Inferior parietal cortex (tissue), 1 donor: ENCODE results near the gene JAKMIP2.
A peak's percentile ranks its signal among the peaks of the same experiment; 100 is the strongest.
"Not testable (repeated sequence)": the region's sequence is repeated elsewhere in the genome, so short reads cannot be mapped to it uniquely, and the experiment has no call there.

Source experiments
- DNase-seq: peaks from one replicate; pipeline ENCODE4 v3.0.0-alpha.2; 2016; ENCODE audit errors: extremely low spot score

The JAKMIP2 gene

GRCh38 chr5:147613359-147613758 lies 169.2 kb downstream of the JAKMIP2 start:
- DNase-seq, result no peak

- no peak for DNase-seq
These were observed 171.0 kb downstream of the JAKMIP2 start for GRCh38 chr5:147611483-147611882.

DNA sequence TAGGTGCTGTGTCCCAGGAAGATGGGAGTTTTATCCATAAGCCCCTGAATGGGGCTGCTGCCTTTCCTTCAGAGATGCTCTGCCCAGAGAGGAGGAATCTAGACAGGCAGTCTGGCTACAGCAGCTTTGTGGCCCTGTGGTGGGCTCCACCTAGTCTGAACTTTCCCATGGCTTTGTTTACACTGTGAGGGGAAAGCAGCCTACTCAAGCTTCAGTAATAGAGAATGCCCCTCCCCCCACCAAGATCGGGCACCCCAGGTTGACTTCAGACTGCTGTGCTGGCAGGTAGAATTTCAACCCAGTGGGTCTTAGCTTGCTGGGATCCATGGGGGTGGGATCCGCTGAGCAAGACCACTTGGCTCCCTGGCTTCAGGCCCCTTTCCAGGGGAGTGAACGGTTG lies 171.7 kb downstream of the JAKMIP2 start:
- DNase-seq, result no peak

GRCh38 chr5:147601652-147602051 lies 180.9 kb downstream of the JAKMIP2 start:
- DNase-seq, result no peak

GRCh38 chr5:147591120-147591519 lies 191.4 kb downstream of the JAKMIP2 start:
- DNase-seq, result no peak

- no peak for DNase-seq
These were observed 192.4 kb downstream of the JAKMIP2 start for GRCh38 chr5:147590096-147590495.

DNA sequence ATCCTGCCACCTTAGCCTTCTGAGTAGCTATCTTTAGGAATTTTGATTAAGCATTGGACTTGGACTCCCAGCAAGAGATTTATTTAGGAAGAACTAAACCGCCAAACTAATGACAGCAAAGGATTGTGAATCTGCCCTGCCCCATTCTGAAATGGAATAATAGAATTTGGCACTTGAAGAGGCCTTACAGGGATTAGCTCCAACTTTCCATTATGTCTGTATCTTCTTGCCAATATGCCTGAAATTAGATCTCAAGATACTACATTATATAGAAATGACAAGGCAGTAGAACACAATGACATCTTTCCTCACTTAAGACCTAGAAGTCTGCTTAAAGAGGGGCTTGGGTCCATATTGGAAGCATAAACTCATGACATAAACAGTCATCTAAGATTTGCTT lies 195.7 kb downstream of the JAKMIP2 start:
- DNase-seq, result no peak

DNA sequence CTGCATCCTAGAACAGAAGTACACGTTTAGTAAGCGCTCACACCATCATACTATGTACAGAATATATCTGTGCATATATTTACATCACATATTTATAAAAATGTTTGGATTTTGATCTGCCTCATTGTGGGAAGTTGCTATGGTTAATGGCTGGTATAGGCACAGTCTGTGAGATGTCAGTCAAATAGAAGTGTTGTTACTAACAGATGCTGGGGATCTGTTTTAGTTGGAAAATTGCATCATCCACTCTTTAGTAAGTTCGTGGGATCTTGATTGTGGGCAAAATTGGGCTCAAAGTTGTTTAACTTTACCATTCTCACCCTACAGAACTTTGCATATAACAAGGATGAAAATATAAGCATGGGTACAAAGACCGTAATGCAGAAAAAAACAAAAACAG lies 196.3 kb downstream of the JAKMIP2 start:
- no peak for DNase-seq

DNA sequence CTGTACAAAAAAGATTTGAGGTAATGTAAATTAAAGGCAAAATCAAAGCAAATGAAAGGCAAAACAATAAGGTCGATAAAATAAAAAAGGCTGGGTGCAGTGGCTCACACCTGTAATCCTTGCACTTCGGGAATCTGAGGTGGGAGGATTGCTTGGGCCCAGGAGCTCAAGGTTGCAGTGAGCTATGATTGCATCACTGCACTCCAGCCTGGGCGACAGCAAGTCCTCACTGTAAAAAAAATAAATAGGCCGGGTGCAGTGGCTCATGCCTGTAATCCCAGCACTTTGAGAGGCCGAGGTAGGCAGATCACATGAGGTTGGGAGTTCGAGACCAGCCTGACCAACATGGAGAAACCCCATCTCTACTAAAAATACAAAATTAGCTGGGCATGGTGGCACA lies 200.3 kb downstream of the JAKMIP2 start:
- DNase-seq, result not testable (repeated sequence)

GRCh38 chr5:147580418-147580817 lies 202.1 kb downstream of the JAKMIP2 start:
- DNase-seq, result not testable (repeated sequence)

- peak; percentile 69 for DNase-seq
These were observed 204.1 kb downstream of the JAKMIP2 start for GRCh38 chr5:147578228-147579024.

- peak; percentile 61 for DNase-seq
These were observed 205.6 kb downstream of the JAKMIP2 start for GRCh38 chr5:147576646-147577535.

- DNase-seq, result no peak
These were observed 206.9 kb downstream of the JAKMIP2 start for GRCh38 chr5:147575598-147575997.

DNA sequence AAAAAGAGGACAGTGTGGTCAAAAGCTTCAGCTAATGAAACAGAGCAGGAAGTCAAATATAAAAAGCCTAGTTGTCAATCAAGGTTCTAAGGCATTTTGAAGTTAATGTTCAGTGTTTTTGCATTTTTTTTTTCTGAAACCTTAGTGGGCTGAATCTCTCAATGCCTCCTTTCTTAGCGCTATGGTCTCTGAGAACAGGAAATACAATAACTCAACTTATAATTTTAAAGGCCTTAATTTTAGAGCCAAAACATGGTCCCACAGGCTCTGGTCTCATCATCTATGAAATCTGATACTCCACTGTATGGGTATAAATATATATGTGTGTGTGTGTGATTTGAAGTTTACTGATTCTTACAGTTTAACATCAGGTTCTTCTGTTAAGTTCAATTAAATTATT lies 209.3 kb downstream of the JAKMIP2 start:
- no peak for DNase-seq

GRCh38 chr5:147568710-147569406 lies 213.7 kb downstream of the JAKMIP2 start:
- no peak for DNase-seq

- no peak for DNase-seq
These were observed 214.5 kb downstream of the JAKMIP2 start for GRCh38 chr5:147567917-147568598.

GRCh38 chr5:147565524-147565923 lies 217.0 kb downstream of the JAKMIP2 start:
- DNase-seq, result no peak

- no peak for DNase-seq
These were observed 218.4 kb downstream of the JAKMIP2 start for GRCh38 chr5:147564124-147564486.

DNA sequence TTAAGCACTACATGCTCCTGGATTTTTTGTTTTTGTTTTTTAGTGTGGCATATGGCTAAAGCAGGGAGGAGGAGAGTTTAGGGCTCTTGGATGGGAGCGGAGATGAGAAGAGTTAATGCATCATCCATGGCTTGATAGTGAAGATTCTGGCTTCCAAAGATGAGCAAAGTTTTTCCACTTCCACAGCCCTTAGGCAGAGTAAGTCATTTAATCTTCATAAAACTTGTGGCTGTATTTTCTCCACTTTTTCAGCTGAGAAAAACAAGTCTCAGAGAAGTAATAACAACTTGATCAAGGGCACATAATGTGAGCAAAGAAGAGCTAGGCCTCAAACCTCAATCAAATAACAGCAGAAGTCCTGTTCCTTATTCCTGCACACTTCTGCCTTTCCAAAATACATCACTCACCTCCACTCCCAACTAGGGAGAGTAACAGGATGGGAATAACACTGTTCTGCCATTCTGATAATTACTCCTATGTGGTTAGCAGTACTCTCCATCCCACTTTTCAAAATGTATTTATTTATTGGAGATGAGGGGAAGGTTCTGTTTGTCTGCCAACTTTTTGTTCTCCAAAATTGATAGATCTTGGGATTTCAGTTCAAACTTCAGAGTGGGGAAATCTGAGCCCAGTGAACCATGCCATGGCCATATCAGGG lies 218.9 kb downstream of the JAKMIP2 start:
- DNase-seq, result no peak

GRCh38 chr5:147561435-147561834 lies 221.1 kb downstream of the JAKMIP2 start:
- DNase-seq, result no peak

DNA sequence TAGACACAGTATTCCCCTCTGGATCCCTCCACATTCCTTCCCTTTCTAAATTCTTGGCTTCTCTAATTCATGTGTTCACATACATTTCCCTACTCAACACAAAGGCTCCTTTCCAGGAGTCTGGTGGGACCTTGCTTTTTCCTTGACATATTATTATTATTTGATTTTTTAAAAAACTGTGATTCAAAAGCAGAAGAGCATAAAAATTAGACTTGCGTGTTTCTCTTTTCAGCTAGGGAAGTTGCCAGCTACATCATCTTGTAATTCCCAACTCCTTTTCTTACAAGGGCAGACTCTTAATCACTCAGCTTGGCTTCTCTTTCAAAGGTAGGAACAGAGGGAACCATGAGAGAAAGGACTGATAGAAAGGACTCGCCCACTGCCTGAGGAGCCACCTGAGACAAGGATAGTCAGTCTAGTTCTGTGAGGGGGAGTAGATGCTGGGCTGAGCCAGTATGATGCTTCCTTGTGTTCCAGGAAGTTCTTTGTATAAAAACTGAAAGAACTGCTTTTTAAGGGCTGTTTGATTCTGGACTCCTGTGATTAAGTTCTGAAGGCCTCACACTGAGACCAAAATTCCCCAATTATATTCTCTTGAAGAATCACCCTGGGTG lies 221.7 kb downstream of the JAKMIP2 start:
- DNase-seq, result no peak
